HEK293T (cell line): ENCODE results near the gene IGFL3.

ENCODE experiments used
- BHLHE40 ChIP-seq: fragments of 450-650 bp; IDR thresholded peaks from 2 replicates; pipeline ENCODE4 v1.6.1; 2016; ENCODE audit warnings: mild to moderate bottlenecking, moderate library complexity, borderline replicate concordance
- HDGF ChIP-seq: fragments of 450-650 bp; IDR thresholded peaks from 2 replicates; pipeline ENCODE4 v1.6.1; 2017; ENCODE audit warnings: antibody characterized with exemption, borderline replicate concordance
- ZNF384 ChIP-seq: fragments of 450-650 bp; IDR thresholded peaks from 2 replicates; pipeline ENCODE4 v1.6.1; 2016

DNA sequence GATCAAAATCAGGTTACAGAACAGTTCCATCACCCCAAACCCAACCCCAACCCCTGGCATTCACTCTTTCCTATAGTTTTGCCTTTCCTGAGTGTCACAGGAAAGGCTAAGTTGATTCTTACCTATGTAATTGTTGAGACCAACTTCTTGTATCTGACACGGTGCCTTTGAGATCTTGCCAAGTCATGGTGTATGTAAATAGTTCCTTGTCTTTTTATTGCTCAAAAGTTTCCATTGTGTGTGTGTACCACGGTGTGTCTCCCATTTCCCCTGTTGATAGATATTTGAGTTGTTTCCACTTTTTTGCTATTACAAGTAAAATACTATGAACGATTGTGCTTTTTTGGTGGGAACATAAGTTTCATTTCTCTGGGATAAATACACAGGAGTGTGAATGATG, 20.3 kb upstream of the IGFL3 start:
- TF ChIP-seq HDGF (no peak), BHLHE40 (no peak), ZNF384 (no peak)
